ENCODE measurements around the gene ARHGAP1. TPM values are rescaled to one million over a fixed set of nuclear protein-coding genes. Genes with fewer than 3 reads are reported as not detected.

The ARHGAP1 gene
- total RNA-seq, 2 experiments from 2014 or later, result 45.1 to 46.8 TPM

GRCh38 chr11:46631676-46632075, 68.7 kb downstream of the ARHGAP1 start:
- H3K4me3 Mint-ChIP-seq, result no peak overlapping the region
- H3K4me1 Mint-ChIP-seq, result peaks cover 5% of the 10 kb centered on the region
- no peaks in the 10 kb centered on the region for H3K9me3 Mint-ChIP-seq
- no peak for DNase-seq
- peaks cover 5% of the 10 kb centered on the region for H3K36me3 Mint-ChIP-seq
- H3K27me3 Mint-ChIP-seq, result no peaks in the 10 kb centered on the region
- no peak overlapping the region for H3K27ac Mint-ChIP-seq

- Mint-ChIP-seq H3K4me3 (no peak overlapping the region), H3K9me3 (no peaks in the 10 kb centered on the region), H3K27me3 (no peaks in the 10 kb centered on the region), H3K4me1 (peaks cover 5% of the 10 kb centered on the region), H3K27ac (no peak overlapping the region), H3K36me3 (peaks cover 3% of the 10 kb centered on the region)
- DNase-seq, result no peak
Measured at GRCh38 chr11:46630237-46630636, 70.2 kb downstream of the ARHGAP1 start.

GRCh38 chr11:46628961-46629360, 71.5 kb downstream of the ARHGAP1 start:
- Mint-ChIP-seq H3K4me3 (no peak overlapping the region), H3K4me1 (peaks cover 7% of the 10 kb centered on the region), H3K36me3 (peaks cover 10% of the 10 kb centered on the region), H3K27ac (no peak overlapping the region), H3K9me3 (no peaks in the 10 kb centered on the region), H3K27me3 (no peaks in the 10 kb centered on the region)
- DNase-seq, result no peak

Other genes with a start within 250 kb of the ARHGAP1 start
- 10 to 100 TPM; 24.6 to 27.2 TPM for gene AMBRA1, start 106.6 kb downstream of the ARHGAP1 start, total RNA-seq
- 1 to 10 TPM; 2.6 to 4.5 TPM for gene HARBI1, start 83.4 kb downstream of the ARHGAP1 start, total RNA-seq
- 10 to 100 TPM; 49.2 to 51.4 TPM for gene ATG13, start 83.1 kb downstream of the ARHGAP1 start, total RNA-seq
- 10 to 100 TPM; 12.9 to 15.1 TPM for gene ZNF408, start 412 bp upstream of the ARHGAP1 start, total RNA-seq
- gene F2, start 18.6 kb upstream of the ARHGAP1 start, total RNA-seq, result not detected
- gene CKAP5, start 145.7 kb upstream of the ARHGAP1 start, total RNA-seq, result 100 to 1,000 TPM; 139 to 144 TPM
- under 1 TPM; 0.20 to 0.43 TPM for gene LRP4, start 217.9 kb upstream of the ARHGAP1 start, total RNA-seq
- 10 to 100 TPM; 13.0 to 15.0 TPM for gene CSTPP1, start 236.1 kb upstream of the ARHGAP1 start, total RNA-seq